T-helper 1 cell (primary cell): ENCODE measurements around the gene SUGT1.

Source experiments
- DNase-seq, 5 donors: peaks; one replicate each; pipeline ENCODE4 v3.0.0-alpha.2; 2012 to 2020

SUGT1 gene

GRCh38 chr13:52738719-52739467, 86.3 kb downstream of the SUGT1 start:
- no peak for DNase-seq

GRCh38 chr13:52739468-52740071, 86.9 kb downstream of the SUGT1 start, which contains the start of gene CNMD:
TSS of gene CNMD (minus strand) at chr13:52739820. CDS start at chr13:52739701, 119 bp downstream.
- DNase-seq, result no peak

GRCh38 chr13:52743569-52743968, 90.9 kb downstream of the SUGT1 start:
- DNase-seq, result no peak

- DNase-seq, result no peak
Observed at GRCh38 chr13:52743988-52744387, 91.4 kb downstream of the SUGT1 start.

- no peak for DNase-seq
Observed at GRCh38 chr13:52744842-52745375, 92.3 kb downstream of the SUGT1 start.

GRCh38 chr13:52746141-52746540, 93.5 kb downstream of the SUGT1 start:
- DNase-seq, result no peak

- no peak for DNase-seq
Observed at GRCh38 chr13:52749419-52749818, 96.8 kb downstream of the SUGT1 start.
